ENCODE results near the gene TRPM3. TPM values are rescaled to one million over a fixed set of nuclear protein-coding genes. Genes with fewer than 3 reads are reported as not detected.

TRPM3 gene
- total RNA-seq, 1 donor from 2014 or later, result not detected

DNA sequence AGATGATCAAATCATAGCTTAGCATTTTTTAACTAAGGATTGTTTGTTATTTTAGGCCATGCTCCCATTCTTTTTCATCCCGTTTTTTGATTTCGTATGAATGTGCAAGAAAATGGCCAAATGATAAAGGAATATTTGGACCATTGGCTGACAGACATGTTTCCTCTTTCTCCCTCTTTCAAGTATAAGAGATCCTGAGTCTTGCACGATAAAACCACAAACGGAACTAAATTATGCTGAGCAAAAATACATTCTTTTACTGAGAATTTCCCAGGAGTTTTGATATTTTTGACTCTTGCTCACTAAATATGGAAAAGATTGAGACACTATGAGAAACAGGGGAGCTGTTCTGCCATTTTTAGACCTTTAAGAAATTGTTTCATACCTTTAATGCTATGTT is 616.6 kb downstream of the TRPM3 start:
- Mint-ChIP-seq H3K27me3 (no peaks in the 10 kb centered on the region), H3K4me1 (peaks cover 3% of the 10 kb centered on the region), H3K4me3 (no peak overlapping the region), H3K27ac (no peak overlapping the region), H3K9me3 (peaks cover 5% of the 10 kb centered on the region), H3K36me3 (ENCODE audit: low read depth) (no peaks in the 10 kb centered on the region)
- intact Hi-C loops (cut with micrococcal nuclease), result no loop called here
- DNase-seq, result no peak

DNA sequence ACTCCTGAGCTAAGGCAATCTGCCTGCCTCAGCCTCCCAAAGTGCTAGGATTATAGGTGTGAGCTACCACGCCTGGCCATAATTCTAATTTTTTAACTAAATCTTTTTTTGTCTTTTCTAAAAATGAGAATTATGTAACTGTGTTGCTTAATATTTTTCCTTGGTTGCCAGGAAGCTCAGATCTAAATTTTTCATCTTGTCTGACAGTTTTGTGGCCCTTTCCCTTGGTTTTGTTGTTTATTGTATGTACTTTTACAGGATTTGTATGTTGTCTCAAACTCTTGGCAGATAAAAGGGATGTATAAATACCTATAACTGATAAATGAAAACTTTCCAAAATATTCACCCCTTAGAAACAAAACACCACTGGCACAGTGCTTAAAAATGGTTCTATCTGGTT is 618.7 kb downstream of the TRPM3 start:
- Mint-ChIP-seq H3K4me3 (no peak overlapping the region), H3K9me3 (peaks cover 5% of the 10 kb centered on the region), H3K36me3 (ENCODE audit: low read depth) (no peaks in the 10 kb centered on the region), H3K4me1 (peaks cover 3% of the 10 kb centered on the region), H3K27ac (no peak overlapping the region), H3K27me3 (no peaks in the 10 kb centered on the region)
- intact Hi-C loops (cut with micrococcal nuclease), result no loop called here
- no peak for DNase-seq

DNA sequence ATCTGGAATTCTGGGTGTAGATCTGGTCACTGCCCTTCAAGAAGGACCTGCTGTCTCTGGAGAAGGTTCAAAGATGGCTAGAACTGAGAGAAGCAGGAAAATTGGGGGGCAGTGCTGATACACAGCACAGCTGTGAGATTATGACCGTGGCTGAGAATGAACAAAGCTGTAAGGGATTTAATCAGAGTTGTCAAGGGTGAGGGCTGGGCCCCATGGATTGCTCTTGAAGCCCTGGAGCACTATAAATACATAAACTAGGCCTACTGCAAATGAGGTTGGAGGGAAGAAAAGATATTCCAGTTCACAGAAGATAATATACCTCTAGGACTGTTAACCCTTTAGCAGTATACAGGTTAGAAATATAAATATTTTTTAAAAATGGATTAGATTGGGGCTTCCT is 620.6 kb downstream of the TRPM3 start:
- H3K9me3 Mint-ChIP-seq, result peaks cover 2% of the 10 kb centered on the region
- no peak for DNase-seq
- H3K27ac Mint-ChIP-seq, result no peak overlapping the region
- intact Hi-C loops (cut with micrococcal nuclease), result no loop called here
- H3K27me3 Mint-ChIP-seq, result no peaks in the 10 kb centered on the region
- H3K36me3 Mint-ChIP-seq (ENCODE audit: low read depth), result no peaks in the 10 kb centered on the region
- H3K4me1 Mint-ChIP-seq, result peaks cover 3% of the 10 kb centered on the region
- H3K4me3 Mint-ChIP-seq, result no peak overlapping the region

DNA sequence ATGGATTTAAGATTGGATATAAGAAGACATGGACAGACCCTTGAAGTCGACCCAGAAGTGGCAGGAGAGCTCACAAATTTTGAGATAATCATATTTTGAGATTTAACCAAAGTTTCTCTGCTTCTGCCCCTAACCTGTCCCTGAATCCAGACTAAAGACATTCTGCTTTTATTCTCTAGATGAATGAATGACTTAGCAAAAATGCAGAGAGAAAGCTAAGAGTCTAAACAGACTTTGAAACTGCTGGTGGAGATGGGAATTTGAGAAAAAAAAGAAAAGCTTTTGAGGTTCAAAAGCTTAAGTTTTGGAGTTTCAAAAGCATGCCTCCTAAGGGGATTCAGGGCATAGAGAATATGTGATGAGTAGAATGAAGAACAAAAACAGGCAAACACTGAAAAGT is 621.8 kb downstream of the TRPM3 start:
- no peaks in the 10 kb centered on the region for H3K9me3 Mint-ChIP-seq
- H3K27me3 Mint-ChIP-seq, result no peaks in the 10 kb centered on the region
- no peaks in the 10 kb centered on the region for H3K36me3 Mint-ChIP-seq (ENCODE audit: low read depth)
- H3K4me1 Mint-ChIP-seq, result peaks cover 8% of the 10 kb centered on the region
- intact Hi-C loops (cut with micrococcal nuclease), result no loop called here
- no peak for DNase-seq
- no peak overlapping the region for H3K27ac Mint-ChIP-seq
- H3K4me3 Mint-ChIP-seq, result no peak overlapping the region

DNA sequence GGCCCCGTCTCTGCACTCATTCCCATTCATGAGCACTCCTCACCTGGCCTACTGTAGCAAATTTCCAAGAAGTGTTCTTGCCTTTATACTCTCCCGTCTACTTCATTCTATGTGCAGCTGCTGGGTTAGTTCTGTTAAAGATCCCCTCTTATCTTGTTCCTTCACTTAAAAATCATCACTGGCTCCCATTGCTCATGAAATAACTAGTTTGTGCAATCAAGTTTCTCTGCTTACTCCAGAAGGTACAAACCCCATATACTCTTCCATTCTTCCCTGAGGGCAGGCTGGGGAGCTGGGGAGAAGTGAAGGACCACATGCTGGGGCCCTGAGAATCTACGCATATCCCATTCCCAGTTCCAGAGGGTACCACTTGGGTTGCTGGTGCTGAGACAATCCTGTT is 622.6 kb downstream of the TRPM3 start:
- Mint-ChIP-seq H3K27me3 (no peaks in the 10 kb centered on the region), H3K9me3 (no peaks in the 10 kb centered on the region), H3K36me3 (ENCODE audit: low read depth) (no peaks in the 10 kb centered on the region), H3K4me3 (no peak overlapping the region), H3K4me1 (peaks cover 12% of the 10 kb centered on the region), H3K27ac (no peak overlapping the region)
- no peak for DNase-seq
- intact Hi-C loops (cut with micrococcal nuclease), result no loop called here

DNA sequence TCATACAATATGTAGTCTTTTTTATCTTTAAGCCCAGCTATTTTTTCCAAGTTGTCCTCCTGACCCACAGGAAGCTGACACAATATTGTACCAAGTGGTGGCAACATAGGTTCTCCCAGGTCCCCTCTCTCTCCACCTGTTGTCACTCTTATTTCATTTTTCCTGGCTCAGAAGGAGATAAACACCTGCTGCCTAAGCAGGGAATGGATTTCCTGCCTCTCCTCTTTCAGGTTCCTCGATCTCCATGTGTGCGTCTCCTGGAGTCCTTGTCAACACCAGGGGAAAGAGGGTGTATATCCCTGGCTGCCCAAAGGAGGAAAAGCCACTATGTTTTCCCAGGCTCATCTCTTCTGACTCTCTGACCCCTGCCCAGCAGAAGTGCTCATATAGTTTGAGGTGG is 625.2 kb downstream of the TRPM3 start:
- no peaks in the 10 kb centered on the region for H3K9me3 Mint-ChIP-seq
- no peak for DNase-seq
- intact Hi-C loops (cut with micrococcal nuclease), result no loop called here
- no peak overlapping the region for H3K27ac Mint-ChIP-seq
- H3K4me1 Mint-ChIP-seq, result peaks cover 27% of the 10 kb centered on the region
- no peak overlapping the region for H3K4me3 Mint-ChIP-seq
- H3K27me3 Mint-ChIP-seq, result no peaks in the 10 kb centered on the region
- H3K36me3 Mint-ChIP-seq (ENCODE audit: low read depth), result no peaks in the 10 kb centered on the region

DNA sequence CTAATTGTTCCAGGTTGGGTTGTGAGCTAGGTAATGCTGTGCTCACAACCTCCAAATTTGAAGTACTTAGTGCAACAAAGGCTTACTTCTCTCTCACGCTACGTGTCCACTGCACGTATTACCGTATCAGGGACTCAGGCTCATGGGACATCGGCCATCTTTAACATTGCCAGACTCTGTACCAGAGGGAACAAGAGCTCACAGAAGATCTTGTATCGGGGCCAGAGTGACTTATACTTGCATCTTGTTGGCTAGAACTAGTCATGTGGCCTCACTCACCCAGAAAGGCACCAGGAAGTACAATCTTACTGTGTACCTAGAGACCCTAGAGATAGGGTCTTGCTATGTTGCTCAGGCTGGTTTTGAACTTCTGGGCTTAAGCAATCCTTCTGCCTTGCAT is 625.9 kb downstream of the TRPM3 start:
- no peak overlapping the region for H3K27ac Mint-ChIP-seq
- no peaks in the 10 kb centered on the region for H3K9me3 Mint-ChIP-seq
- no peak for DNase-seq
- intact Hi-C loops (cut with micrococcal nuclease), result no loop called here
- H3K36me3 Mint-ChIP-seq (ENCODE audit: low read depth), result no peaks in the 10 kb centered on the region
- H3K27me3 Mint-ChIP-seq, result no peaks in the 10 kb centered on the region
- H3K4me1 Mint-ChIP-seq, result peaks cover 28% of the 10 kb centered on the region
- H3K4me3 Mint-ChIP-seq, result no peak overlapping the region

DNA sequence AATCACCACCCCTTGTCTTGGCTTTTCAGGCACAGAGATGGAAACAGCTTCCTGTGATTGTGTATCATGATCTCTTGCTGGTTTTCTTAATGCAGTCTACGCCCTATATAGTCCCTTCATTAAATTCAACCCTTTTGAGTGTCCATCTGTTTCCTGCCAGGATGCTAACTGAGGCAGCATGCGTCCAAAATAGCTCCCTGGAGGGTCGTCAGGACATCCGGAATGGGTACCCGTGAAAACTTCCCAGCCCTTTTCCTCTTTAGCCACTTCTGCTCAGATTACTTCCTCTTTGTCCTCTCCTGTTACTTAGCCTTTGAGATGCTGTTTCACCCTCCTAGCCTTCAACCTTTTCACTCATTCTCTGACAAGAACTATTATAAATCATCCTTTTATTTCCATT is 627.2 kb downstream of the TRPM3 start:
- intact Hi-C loops (cut with micrococcal nuclease), result no loop called here
- no peak for DNase-seq
- peaks cover 30% of the 10 kb centered on the region for H3K4me1 Mint-ChIP-seq
- no peak overlapping the region for H3K27ac Mint-ChIP-seq
- H3K9me3 Mint-ChIP-seq, result no peaks in the 10 kb centered on the region
- no peaks in the 10 kb centered on the region for H3K36me3 Mint-ChIP-seq (ENCODE audit: low read depth)
- H3K4me3 Mint-ChIP-seq, result no peak overlapping the region
- H3K27me3 Mint-ChIP-seq, result no peaks in the 10 kb centered on the region

DNA sequence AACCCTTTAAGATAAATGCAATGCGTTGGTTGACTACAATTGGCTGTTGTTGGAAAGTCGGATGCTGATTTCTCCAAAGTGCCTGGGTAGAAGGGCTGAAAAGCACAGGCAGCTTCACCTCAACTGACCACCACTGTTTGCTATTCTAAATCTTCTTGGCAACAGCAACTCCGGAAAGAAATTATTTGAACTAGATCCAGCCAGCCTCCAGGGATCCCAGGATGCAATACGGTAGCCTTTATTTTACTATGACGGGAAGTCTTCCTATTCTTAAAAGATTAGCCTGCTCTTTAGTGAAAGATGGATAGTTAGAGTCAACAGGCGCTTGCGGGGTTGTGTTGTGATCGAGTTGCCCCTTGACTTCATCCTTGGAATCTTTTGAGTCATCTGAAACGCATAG is 628.4 kb downstream of the TRPM3 start:
- intact Hi-C loops (cut with micrococcal nuclease), result no loop called here
- H3K4me3 Mint-ChIP-seq, result no peak overlapping the region
- no peaks in the 10 kb centered on the region for H3K27me3 Mint-ChIP-seq
- no peak for DNase-seq
- H3K9me3 Mint-ChIP-seq, result no peaks in the 10 kb centered on the region
- H3K27ac Mint-ChIP-seq, result no peak overlapping the region
- no peaks in the 10 kb centered on the region for H3K36me3 Mint-ChIP-seq (ENCODE audit: low read depth)
- peaks cover 30% of the 10 kb centered on the region for H3K4me1 Mint-ChIP-seq

DNA sequence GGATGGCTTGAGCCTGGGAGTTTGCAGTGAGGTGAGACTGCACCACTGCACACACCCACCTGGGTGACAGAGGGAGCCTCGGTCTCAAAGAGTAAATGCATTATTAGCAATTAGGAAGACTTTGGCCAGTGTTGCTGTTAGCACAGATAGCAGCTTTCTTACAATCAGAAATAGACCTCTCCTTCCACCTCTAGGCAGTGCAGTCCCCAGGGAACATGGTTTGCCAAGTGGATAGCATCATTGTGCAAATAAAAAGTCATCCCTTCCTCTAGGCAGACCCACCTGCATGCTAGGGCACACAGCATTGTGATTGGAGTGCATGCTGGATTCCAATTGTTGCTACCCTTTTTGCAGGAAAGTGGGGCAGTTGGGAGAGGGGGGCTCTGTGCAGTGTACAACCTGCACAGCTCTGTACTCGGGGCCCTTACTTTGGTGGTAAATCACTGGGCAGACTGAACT is 629.1 kb downstream of the TRPM3 start:
- peaks cover 30% of the 10 kb centered on the region for H3K4me1 Mint-ChIP-seq
- DNase-seq, result no peak
- H3K36me3 Mint-ChIP-seq (ENCODE audit: low read depth), result no peaks in the 10 kb centered on the region
- no peak overlapping the region for H3K27ac Mint-ChIP-seq
- intact Hi-C loops (cut with micrococcal nuclease), result no loop called here
- H3K9me3 Mint-ChIP-seq, result no peaks in the 10 kb centered on the region
- no peaks in the 10 kb centered on the region for H3K27me3 Mint-ChIP-seq
- no peak overlapping the region for H3K4me3 Mint-ChIP-seq

DNA sequence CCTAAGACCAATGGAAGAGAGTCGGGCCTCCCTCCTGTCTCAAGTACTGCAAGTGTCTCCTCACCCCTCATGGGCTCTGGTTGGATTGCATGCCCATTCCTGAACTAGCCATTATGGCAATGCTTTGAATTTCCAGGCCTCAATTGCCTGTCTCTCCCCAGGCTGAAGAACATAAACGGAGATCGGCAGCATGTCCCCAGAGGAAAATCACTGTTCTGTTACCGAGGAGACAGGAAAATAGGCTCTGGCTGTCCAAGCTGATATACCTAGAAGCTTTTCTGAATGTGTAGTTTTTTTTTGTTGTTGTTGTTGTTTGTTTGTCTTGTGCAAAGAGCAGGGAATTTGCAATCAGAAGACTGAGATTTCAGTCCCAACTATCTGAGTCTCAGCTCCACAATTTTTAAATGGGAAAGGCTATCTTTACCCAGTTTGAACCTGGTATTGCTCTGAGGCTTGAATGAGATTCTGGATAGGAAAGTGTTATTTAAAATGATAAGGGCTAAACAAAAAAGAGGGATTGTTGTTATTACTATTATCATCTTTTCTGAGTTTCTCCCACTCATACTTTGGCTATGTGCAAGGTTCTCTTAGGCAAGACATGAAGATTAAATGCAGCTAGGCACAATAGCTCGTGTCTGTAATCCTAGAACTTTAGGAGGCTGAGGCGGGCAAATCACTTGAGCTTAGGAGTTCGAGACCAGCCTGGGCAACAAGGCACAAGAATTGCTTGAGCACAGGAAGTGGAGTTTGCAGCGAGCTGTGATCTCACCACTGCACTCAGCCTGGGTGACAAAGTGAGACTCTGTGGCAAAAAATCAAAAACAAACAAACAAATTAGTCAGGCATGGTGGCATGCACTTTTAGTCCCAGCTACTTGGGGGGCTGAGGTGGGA is 629.7 kb downstream of the TRPM3 start:
- Mint-ChIP-seq H3K4me1 (peaks cover 30% of the 10 kb centered on the region), H3K9me3 (no peaks in the 10 kb centered on the region), H3K27ac (no peak overlapping the region), H3K36me3 (ENCODE audit: low read depth) (no peaks in the 10 kb centered on the region), H3K4me3 (no peak overlapping the region), H3K27me3 (no peaks in the 10 kb centered on the region)
- DNase-seq, result no peak
- intact Hi-C loops (cut with micrococcal nuclease), result no loop called here

DNA sequence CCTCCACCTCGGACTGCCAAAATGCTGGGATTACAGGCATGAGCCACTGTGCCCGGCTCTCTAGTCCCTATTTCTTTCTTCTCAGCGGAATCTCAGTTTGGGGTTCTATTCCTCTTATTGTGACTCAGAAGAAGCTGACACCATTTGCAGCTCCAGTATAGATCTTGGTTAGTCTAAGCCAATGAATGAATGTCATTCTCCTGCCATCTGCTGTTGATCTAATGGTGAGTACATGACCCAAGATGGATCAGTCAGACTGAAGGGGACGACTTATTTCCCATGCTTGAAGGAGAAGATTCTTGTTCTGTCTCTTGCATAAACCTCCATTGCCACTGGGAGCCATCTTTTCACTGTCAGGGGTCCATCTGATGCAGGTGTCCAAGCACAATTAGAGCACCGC is 630.9 kb downstream of the TRPM3 start:
- Mint-ChIP-seq H3K27ac (no peak overlapping the region), H3K4me1 (peaks cover 29% of the 10 kb centered on the region), H3K27me3 (no peaks in the 10 kb centered on the region), H3K9me3 (no peaks in the 10 kb centered on the region), H3K36me3 (ENCODE audit: low read depth) (no peaks in the 10 kb centered on the region), H3K4me3 (no peak overlapping the region)
- no peak for DNase-seq
- intact Hi-C loops (cut with micrococcal nuclease), result no loop called here

DNA sequence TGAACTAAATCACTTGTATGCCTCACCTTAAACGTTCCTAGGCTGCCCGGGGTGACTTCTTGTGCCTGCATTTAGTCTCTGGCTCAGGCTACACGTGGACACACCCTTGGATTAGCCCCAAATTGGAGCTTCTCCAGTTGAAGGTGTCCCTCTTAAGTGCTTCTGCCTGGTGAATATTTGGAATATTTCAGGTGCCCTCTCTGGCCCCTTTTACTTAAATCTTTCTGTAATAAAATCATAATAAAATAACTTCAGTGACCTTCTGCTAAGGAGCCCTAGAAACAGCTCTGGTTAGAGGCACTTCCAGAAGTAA is 632.7 kb downstream of the TRPM3 start:
- H3K36me3 Mint-ChIP-seq (ENCODE audit: low read depth), result no peaks in the 10 kb centered on the region
- H3K27me3 Mint-ChIP-seq, result no peaks in the 10 kb centered on the region
- H3K4me3 Mint-ChIP-seq, result no peak overlapping the region
- H3K9me3 Mint-ChIP-seq, result no peaks in the 10 kb centered on the region
- peaks cover 21% of the 10 kb centered on the region for H3K4me1 Mint-ChIP-seq
- intact Hi-C loops (cut with micrococcal nuclease), result no loop called here
- no peak for DNase-seq
- H3K27ac Mint-ChIP-seq, result no peak overlapping the region

DNA sequence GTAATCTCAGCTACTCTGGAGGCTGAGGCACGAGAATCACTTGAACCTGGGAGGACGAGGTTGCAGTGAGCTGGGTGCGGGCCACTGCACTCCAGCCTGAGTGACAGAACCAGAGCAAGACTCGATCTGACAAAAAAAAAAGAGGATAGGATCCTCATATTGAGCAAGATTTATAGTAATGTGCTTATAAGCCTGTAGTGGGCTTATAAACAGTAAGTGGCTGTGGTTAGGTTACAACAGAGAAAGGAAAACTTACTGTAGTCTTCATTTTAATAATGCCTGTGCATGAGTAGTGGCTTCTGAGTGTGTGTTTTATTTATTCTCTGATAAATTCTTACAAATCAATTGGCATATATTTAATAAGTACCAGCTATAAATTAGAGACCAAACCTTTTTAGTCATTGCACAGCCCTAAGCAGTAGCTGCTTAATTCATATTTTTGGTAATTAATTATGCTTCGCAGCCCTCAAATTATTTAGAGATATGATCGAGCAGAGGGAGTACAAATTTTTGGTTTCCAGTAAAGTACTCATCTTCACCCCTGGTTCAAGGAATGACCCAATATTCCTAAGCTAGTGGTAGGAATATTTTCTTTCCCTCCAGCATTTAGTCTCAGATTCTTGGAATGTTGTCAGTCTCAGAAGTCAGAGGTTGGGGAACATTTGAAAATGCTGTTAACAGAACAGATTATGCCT is 633.2 kb downstream of the TRPM3 start:
- intact Hi-C loops (cut with micrococcal nuclease), result no loop called here
- Mint-ChIP-seq H3K4me3 (no peak overlapping the region), H3K36me3 (ENCODE audit: low read depth) (no peaks in the 10 kb centered on the region), H3K27ac (no peak overlapping the region), H3K9me3 (peaks cover under 1% of the 10 kb centered on the region), H3K4me1 (peaks cover 20% of the 10 kb centered on the region), H3K27me3 (no peaks in the 10 kb centered on the region)
- no peak for DNase-seq
